B cell (primary cell): Measurements from ENCODE around the gene CABLES2. TPM values are rescaled to one million over a fixed set of nuclear protein-coding genes. Genes with fewer than 3 reads are reported as not detected.

Experiments used
- ATAC-seq: fragments of 200-7000 bp; cut with Tn5 transposase; one replicate; pipeline ENCODE4 v1.10.0; 2021; ENCODE audit warnings: low read depth, mild to moderate bottlenecking, moderate number of reproducible peaks, moderate library complexity
- CTCF ChIA-PET: fragments of 350-600 bp; sonication (Branson Sonifier 250); formaldehyde crosslinking; loops from one replicate; lab custom pipeline; 2021; ENCODE audit warnings: antibody characterized with exemption, inconsistent platforms; lab: Charles Lee
- POLR2A ChIA-PET: fragments of 350-600 bp; sonication (Branson Sonifier 250); formaldehyde crosslinking; loops from one replicate; lab custom pipeline; 2021; ENCODE audit warnings: antibody characterized with exemption; lab: Charles Lee
- DNase-seq: peaks from one replicate; pipeline ENCODE4 v3.0.0; 2013
- H2AFZ ChIP-seq: 2 replicates; pipeline ENCODE4 v1.6.1; 2012; ENCODE audit warnings: mild to moderate bottlenecking, low read depth, low read length; ENCODE audit not compliant: insufficient read depth, poor library complexity, severe bottlenecking
- H3K27ac ChIP-seq, 2 donors: 1 replicate in 1 of 2; 2 replicates in 1 of 2; pipeline ENCODE4 v1.5.1; 2012 to 2013; ENCODE audit warnings: low read length in 2 of 2, mild to moderate bottlenecking in 2 of 2, moderate library complexity in 1 of 2
- H3K27me3 ChIP-seq, 4 experiments: fragments of 200-600 bp in 1 of 4; sonication (generic) in 1 of 4; replicated peaks in 1 of 4; 1 replicate in 2 of 4; 2 replicates in 2 of 4; pipeline versions ENCODE4 v1.6.1 to v1.7.0; 2013 to 2016; ENCODE audit warnings: low read length in 3 of 4, mild to moderate bottlenecking in 2 of 4, mixed read lengths in 1 of 4, moderate library complexity in 1 of 4; ENCODE audit not compliant: insufficient read depth in 4 of 4, control insufficient read depth in 3 of 4; ENCODE audit errors: control extremely low read depth in 1 of 4
- H3K36me3 ChIP-seq, 2 experiments: replicated peaks in 1 of 2; 1 replicate in 1 of 2; 2 replicates in 1 of 2; pipeline versions ENCODE4 v1.6.1 to v1.7.1; 2013; ENCODE audit warnings: low read length in 1 of 2; ENCODE audit not compliant: insufficient read depth in 2 of 2, control insufficient read depth in 1 of 2; ENCODE audit errors: control extremely low read depth in 1 of 2, extremely low read depth in 1 of 2
- H3K4me1 ChIP-seq, 2 donors: fragments of 200-600 bp in 1 of 2; sonication (generic) in 1 of 2; 1 replicate in 1 of 2; 2 replicates in 1 of 2; pipeline versions ENCODE4 v1.5.1 to v1.6.1; 2013 to 2017; ENCODE audit warnings: low read length in 2 of 2; ENCODE audit not compliant: control insufficient read depth in 2 of 2, insufficient read depth in 2 of 2
- H3K4me2 ChIP-seq: replicated peaks from 2 replicates; pipeline ENCODE3; 2012; ENCODE audit warnings: mild to moderate bottlenecking, low read depth, low read length; ENCODE audit not compliant: poor library complexity, severe bottlenecking
- H3K4me3 ChIP-seq, 5 experiments: fragments of 200-600 bp in 1 of 5; sonication (generic) in 1 of 5; 1 replicate in 3 of 5; 2 replicates in 2 of 5; pipeline versions ENCODE4 v1.5.1 to v1.7.0; 2011 to 2016; ENCODE audit warnings: low read length in 4 of 5, mild to moderate bottlenecking in 4 of 5, low read depth in 2 of 5, control low read depth in 1 of 5, moderate library complexity in 1 of 5; ENCODE audit not compliant: insufficient read depth in 1 of 5; ENCODE audit errors: control extremely low read depth in 1 of 5, extremely low read depth in 1 of 5
- H3K79me2 ChIP-seq: fragments of 200-600 bp; sonication (generic); one replicate; pipeline ENCODE4 v1.6.0; 2016; ENCODE audit warnings: low read length; ENCODE audit not compliant: control insufficient read depth, insufficient read depth
- H3K9ac ChIP-seq: fragments of 200-600 bp; sonication (generic); 2 replicates; pipeline ENCODE4 v1.6.1; 2017; ENCODE audit warnings: mild to moderate bottlenecking, low read length, moderate library complexity
- H3K9me3 ChIP-seq, 3 donors: one replicate each; pipeline versions ENCODE4 v1.6.1 to v1.7.1; 2013; ENCODE audit warnings: low read length in 2 of 3; ENCODE audit not compliant: control insufficient read depth in 2 of 3, insufficient read depth in 1 of 3; ENCODE audit errors: control extremely low read depth in 1 of 3
- H4K20me1 ChIP-seq: 2 replicates; pipeline ENCODE4 v1.6.0; 2012; ENCODE audit warnings: mild to moderate bottlenecking, low read length; ENCODE audit not compliant: insufficient read depth, control insufficient read depth, poor library complexity, severe bottlenecking
- H3K27ac Mint-ChIP-seq: one replicate; pipeline ENCODE4 v1.8.0; 2021; ENCODE audit warnings: mixed read lengths
- H3K27me3 Mint-ChIP-seq: one replicate; pipeline ENCODE4 v1.8.0; 2021; ENCODE audit warnings: mixed read lengths
- H3K4me1 Mint-ChIP-seq: one replicate; pipeline ENCODE4 v1.8.0; 2021; ENCODE audit warnings: mixed read lengths
- H3K4me3 Mint-ChIP-seq: one replicate; pipeline ENCODE4 v1.8.0; 2021; ENCODE audit warnings: mixed read lengths
- H3K9me3 Mint-ChIP-seq: one replicate; pipeline ENCODE4 v1.8.0; 2022; ENCODE audit warnings: mixed read lengths; ENCODE audit not compliant: insufficient read depth
- EZH2 ChIP-seq: IDR thresholded peaks from 2 replicates; pipeline ENCODE4 v1.6.1; 2012; ENCODE audit warnings: borderline replicate concordance, low read depth, mild to moderate bottlenecking, moderate library complexity, low read length; ENCODE audit not compliant: insufficient read depth, poor library complexity, severe bottlenecking
- WGBS: methylation state at CpG from one replicate; pipeline ENCODE4 v1.1.5; 2013; ENCODE audit warnings: missing lambda C conversion rate; ENCODE audit not compliant: insufficient coverage; 5-methylcytosine and 5-hydroxymethylcytosine counted together
- intact Hi-C: fragments of 100-400 bp; cut with micrococcal nuclease; formaldehyde crosslinking; loops from one replicate; pipeline ENCODE4 v1.10.0; 2022
- polyA plus RNA-seq: library from polyadenylated mRNA; depleted of rRNA; stranded (reverse); fragments of >200 nt; gene quantifications from 2 replicates; pipeline ENCODE4 v1.2.3, GENCODE V29; 2012
- total RNA-seq, 2 donors: library from RNA; stranded (reverse); fragments of 120-200 nt in 1 of 2; gene quantifications; 1 replicate in 1 of 2; 2 replicates in 1 of 2; pipeline versions ENCODE4 v1.2.3 to v1.2.4, GENCODE V29; 2013 to 2022
- TF ChIP-seq, protein P1 (sequence below): fragments of 200-600 bp; IDR thresholded peaks from one replicate; pipeline ENCODE4 v1.8.0; 2022; ENCODE audit warnings: antibody characterized with exemption, mild to moderate bottlenecking

CABLES2 gene
- total and polyA plus RNA-seq, 2 donors (not counting 1 experiment from before 2014, with no cell fraction given) = 4.8 to 8.2 TPM

DNA sequence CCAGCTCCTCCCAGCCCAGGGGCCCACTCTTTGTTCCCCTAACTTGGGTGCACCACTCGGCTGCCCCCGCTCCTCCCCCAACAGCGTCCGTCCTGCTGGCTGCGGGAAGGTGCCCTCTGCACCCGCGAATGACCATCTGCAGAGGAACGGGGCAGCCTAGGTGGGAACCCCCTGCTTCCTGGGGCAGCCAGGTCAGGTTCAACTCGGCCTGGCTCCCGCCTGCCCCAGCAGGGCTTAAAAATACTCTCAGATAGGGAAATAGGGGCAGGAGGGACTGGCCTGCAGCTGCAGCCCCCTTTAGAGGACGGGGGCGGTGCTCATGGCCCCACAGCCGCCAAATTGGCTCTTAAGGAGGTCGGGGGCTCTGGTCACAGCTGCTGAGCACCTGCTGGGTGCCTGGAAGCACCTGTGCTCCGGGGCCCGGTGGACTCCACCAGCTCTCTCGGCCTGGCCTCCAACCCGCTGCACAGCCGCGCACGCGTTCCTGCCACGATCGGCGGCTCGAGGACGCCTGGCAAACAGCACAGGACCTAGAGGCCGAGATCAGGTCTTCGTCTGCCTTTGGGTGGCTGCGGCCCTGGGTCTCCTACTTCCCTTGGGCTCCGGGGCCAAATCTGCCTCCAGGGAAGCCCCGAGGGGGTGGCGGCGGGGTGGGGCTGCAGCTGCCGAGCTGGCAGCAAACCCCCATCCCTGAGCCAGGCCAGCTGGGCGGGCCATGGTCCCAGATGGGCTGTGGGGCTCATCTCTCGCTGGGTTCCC is 39.3 kb downstream of the CABLES2 start:
- Histone ChIP-seq H3K4me1 (peaks cover 25 to 31% of the 10 kb centered on the region in 2 donors), H3K79me2 (no peaks in the 10 kb centered on the region), H3K36me3 (no peaks in the 10 kb centered on the region), H3K27ac (no peak overlapping the region), H4K20me1 (peaks cover 6% of the 10 kb centered on the region), H3K4me2 (peak overlapping the region; percentile 93), H2AFZ (peak overlapping the region; percentile 70), H3K4me3 (peak overlapping the region in 4 of 5 experiments; percentile 50 to 70 (median 61)), H3K9me3 (peaks cover 0 to 4% (median 0%) of the 10 kb centered on the region in 3 donors), H3K27me3 (peaks cover 0 to 42% (median 12%) of the 10 kb centered on the region in 4 experiments), H3K9ac (peak overlapping the region; percentile 62)
- peak overlapping the region; percentile 15 for H3K27ac Mint-ChIP-seq
- intact Hi-C loops = loop anchor here (2.0 kb wide), 1 partner anchor 29 kb away; no protein-coding TSS in a partner anchor
- ATAC-seq = peak; percentile 8
- no peaks in the 10 kb centered on the region for H3K9me3 Mint-ChIP-seq
- peaks cover 6% of the 10 kb centered on the region for H3K27me3 Mint-ChIP-seq
- DNase-seq = peak; percentile 56
- H3K4me3 Mint-ChIP-seq = peak overlapping the region; percentile 80
- 1% methylated on average over 36 of the region's 37 CpGs for WGBS
- peaks cover 19% of the 10 kb centered on the region for H3K4me1 Mint-ChIP-seq
- ChIA-PET CTCF (interaction anchor here (0.9 to 4.2 kb wide), 11 partner anchors 9 to 132 kb away, joined by 3 to 27 read pairs (median 3); partner anchors contain the start of gene RPS21), POLR2A (interaction anchor here (4.2 kb wide), 1 partner anchor 28 kb away, joined by 43 read pairs; no protein-coding TSS in a partner anchor)
- peak; percentile 36 for TF ChIP-seq EZH2
- TF ChIP-seq, protein P1, sequence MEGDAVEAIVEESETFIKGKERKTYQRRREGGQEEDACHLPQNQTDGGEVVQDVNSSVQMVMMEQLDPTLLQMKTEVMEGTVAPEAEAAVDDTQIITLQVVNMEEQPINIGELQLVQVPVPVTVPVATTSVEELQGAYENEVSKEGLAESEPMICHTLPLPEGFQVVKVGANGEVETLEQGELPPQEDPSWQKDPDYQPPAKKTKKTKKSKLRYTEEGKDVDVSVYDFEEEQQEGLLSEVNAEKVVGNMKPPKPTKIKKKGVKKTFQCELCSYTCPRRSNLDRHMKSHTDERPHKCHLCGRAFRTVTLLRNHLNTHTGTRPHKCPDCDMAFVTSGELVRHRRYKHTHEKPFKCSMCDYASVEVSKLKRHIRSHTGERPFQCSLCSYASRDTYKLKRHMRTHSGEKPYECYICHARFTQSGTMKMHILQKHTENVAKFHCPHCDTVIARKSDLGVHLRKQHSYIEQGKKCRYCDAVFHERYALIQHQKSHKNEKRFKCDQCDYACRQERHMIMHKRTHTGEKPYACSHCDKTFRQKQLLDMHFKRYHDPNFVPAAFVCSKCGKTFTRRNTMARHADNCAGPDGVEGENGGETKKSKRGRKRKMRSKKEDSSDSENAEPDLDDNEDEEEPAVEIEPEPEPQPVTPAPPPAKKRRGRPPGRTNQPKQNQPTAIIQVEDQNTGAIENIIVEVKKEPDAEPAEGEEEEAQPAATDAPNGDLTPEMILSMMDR = no peak
